Cardiac muscle cell (in vitro differentiated cells and primary cell): ENCODE data around the gene NUDCD3. TPM values are rescaled to one million over a fixed set of nuclear protein-coding genes. Genes with fewer than 3 reads are reported as not detected.

Experiments used
- DNase-seq, 2 donors: peaks; one replicate each; pipeline versions ENCODE4 v3.0.0 to v3.0.0-alpha.2; 2010 to 2017; ENCODE audit warnings: low read depth in 1 of 2, low spot score in 1 of 2
- H3K27ac ChIP-seq: fragments of 200-600 bp; sonication (generic); 2 replicates; pipeline ENCODE4 v1.5.1; 2016
- H3K27me3 ChIP-seq: fragments of 200-600 bp; sonication (generic); 2 replicates; pipeline ENCODE4 v1.6.0; 2016; ENCODE audit warnings: control low read depth
- H3K36me3 ChIP-seq: fragments of 200-600 bp; sonication (generic); 2 replicates; pipeline ENCODE4 v1.5.1; 2016; ENCODE audit warnings: control low read depth
- H3K4me1 ChIP-seq: fragments of 200-600 bp; sonication (generic); 2 replicates; pipeline ENCODE4 v1.8.1; 2017; ENCODE audit warnings: low read depth, mild to moderate bottlenecking, mixed run types
- H3K4me3 ChIP-seq: fragments of 200-600 bp; sonication (generic); 2 replicates; pipeline ENCODE4 v1.5.1; 2016; ENCODE audit warnings: mild to moderate bottlenecking
- H3K9me3 ChIP-seq: fragments of 200-600 bp; sonication (generic); 2 replicates; pipeline ENCODE4 v1.5.1; 2017; ENCODE audit warnings: low read depth, mild to moderate bottlenecking, control low read depth
- polyA plus RNA-seq: library from polyadenylated mRNA; unstranded; fragments of >200 nt; fragmentation: Nextera tagmentation; extraction: Ambion mirVana; gene quantifications from 2 replicates; pipeline ENCODE4 v1.2.1, GENCODE V29; 2016
- total RNA-seq: library from RNA; depleted of rRNA; stranded (reverse); fragments of >200 nt; gene quantifications from 2 replicates; pipeline ENCODE4 v1.2.3, GENCODE V29; 2016
- TF ChIP-seq, protein P1 (sequence below): IDR thresholded peaks from 2 replicates; pipeline ENCODE4 v1.5.1; 2012; ENCODE audit warnings: low read depth, mild to moderate bottlenecking, low read length

The NUDCD3 gene
- total and polyA plus RNA-seq, 2 experiments from 2014 or later, result 44.8 to 98.7 TPM

DNA sequence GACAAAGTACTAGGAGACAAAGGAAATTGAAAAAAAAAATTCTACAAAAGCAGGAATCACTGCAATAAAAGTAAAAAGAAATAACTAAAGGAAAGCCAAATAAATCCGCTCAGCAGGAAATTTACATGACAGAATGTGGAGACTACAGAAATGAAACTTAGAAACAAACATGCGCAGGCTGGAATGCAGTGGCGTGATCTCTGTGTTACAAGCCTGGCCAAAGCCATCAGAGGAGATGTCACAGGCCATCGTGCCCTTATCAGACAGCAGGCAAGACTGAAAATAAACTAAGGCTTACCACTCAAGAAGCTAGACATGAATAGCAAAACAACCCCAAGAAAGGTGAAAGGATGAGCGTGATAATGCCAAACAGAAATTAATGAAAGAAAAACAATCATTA lies 158.8 kb downstream of the NUDCD3 start:
- H3K27ac ChIP-seq, result no peak overlapping the region
- H3K4me1 ChIP-seq, result peaks cover 17% of the 10 kb centered on the region
- H3K9me3 ChIP-seq, result no peaks in the 10 kb centered on the region
- no peaks in the 10 kb centered on the region for H3K36me3 ChIP-seq
- DNase-seq, result no peak
- H3K27me3 ChIP-seq, result peaks cover 16% of the 10 kb centered on the region
- no peak overlapping the region for H3K4me3 ChIP-seq
- TF ChIP-seq, protein P1, sequence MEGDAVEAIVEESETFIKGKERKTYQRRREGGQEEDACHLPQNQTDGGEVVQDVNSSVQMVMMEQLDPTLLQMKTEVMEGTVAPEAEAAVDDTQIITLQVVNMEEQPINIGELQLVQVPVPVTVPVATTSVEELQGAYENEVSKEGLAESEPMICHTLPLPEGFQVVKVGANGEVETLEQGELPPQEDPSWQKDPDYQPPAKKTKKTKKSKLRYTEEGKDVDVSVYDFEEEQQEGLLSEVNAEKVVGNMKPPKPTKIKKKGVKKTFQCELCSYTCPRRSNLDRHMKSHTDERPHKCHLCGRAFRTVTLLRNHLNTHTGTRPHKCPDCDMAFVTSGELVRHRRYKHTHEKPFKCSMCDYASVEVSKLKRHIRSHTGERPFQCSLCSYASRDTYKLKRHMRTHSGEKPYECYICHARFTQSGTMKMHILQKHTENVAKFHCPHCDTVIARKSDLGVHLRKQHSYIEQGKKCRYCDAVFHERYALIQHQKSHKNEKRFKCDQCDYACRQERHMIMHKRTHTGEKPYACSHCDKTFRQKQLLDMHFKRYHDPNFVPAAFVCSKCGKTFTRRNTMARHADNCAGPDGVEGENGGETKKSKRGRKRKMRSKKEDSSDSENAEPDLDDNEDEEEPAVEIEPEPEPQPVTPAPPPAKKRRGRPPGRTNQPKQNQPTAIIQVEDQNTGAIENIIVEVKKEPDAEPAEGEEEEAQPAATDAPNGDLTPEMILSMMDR, result no peak

DNA sequence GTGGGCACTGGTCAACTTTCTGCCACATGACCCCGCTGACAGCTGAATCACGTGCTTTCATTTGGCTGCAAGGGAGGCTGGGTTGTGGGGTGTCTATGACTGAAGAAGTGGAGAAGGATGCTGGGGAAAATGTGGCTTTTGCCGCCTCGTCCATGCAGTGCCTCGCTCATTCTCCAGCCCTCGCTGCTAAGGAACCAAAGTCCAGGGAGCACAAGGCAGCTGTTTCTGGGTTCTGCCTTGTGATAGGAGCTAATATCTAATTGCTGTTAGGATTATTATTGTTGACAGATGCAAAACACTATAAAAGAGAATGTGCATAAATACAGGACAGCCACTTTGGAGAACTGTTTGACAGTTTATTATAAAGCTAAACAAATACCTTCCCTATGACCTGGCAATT lies 160.1 kb downstream of the NUDCD3 start:
- Histone ChIP-seq H3K27me3 (peaks cover 28% of the 10 kb centered on the region), H3K4me1 (peaks cover 17% of the 10 kb centered on the region), H3K27ac (no peak overlapping the region), H3K9me3 (no peaks in the 10 kb centered on the region), H3K36me3 (no peaks in the 10 kb centered on the region), H3K4me3 (no peak overlapping the region)
- TF ChIP-seq, protein P1, result no peak
- no peak for DNase-seq

GRCh38 chr7:44329888-44330287 lies 160.6 kb downstream of the NUDCD3 start:
- Histone ChIP-seq H3K27me3 (peaks cover 30% of the 10 kb centered on the region), H3K4me1 (peaks cover 17% of the 10 kb centered on the region), H3K4me3 (no peak overlapping the region), H3K36me3 (no peaks in the 10 kb centered on the region), H3K9me3 (no peaks in the 10 kb centered on the region), H3K27ac (no peak overlapping the region)
- TF ChIP-seq, protein P1, result no peak
- no peak for DNase-seq

Other genes with a start within 250 kb of the NUDCD3 start
- 7.7 and 8.4 TPM in 2 replicates for gene CAMK2B, start 165.1 kb downstream of the NUDCD3 start, total RNA-seq
- gene CAMK2B, start 165.1 kb downstream of the NUDCD3 start, polyA plus RNA-seq, result 17.7 and 19.3 TPM in 2 replicates
- gene NPC1L1, start 50.7 kb upstream of the NUDCD3 start, total RNA-seq, result 0.21 TPM in 1 of 2 replicates, not detected in the other
- not detected in 2 replicates for gene NPC1L1, start 50.7 kb upstream of the NUDCD3 start, polyA plus RNA-seq
- gene DDX56, start 83.2 kb upstream of the NUDCD3 start, total RNA-seq, result 52.3 and 65.2 TPM in 2 replicates
- gene DDX56, start 83.2 kb upstream of the NUDCD3 start, polyA plus RNA-seq, result 62.1 and 78.1 TPM in 2 replicates
- 318 and 319 TPM in 2 replicates for gene TMED4, start 91.6 kb upstream of the NUDCD3 start, total RNA-seq
- gene TMED4, start 91.6 kb upstream of the NUDCD3 start, polyA plus RNA-seq, result 124 and 144 TPM in 2 replicates
- 110 and 111 TPM in 2 replicates for gene OGDH, start 116.0 kb upstream of the NUDCD3 start, total RNA-seq
- 71.9 and 80.0 TPM in 2 replicates for gene OGDH, start 116.0 kb upstream of the NUDCD3 start, polyA plus RNA-seq